MCF 10A (cell line): ENCODE measurements around the gene DLX5. TPM values are rescaled to one million over a fixed set of nuclear protein-coding genes. Genes with fewer than 3 reads are reported as not detected.

Experiments
- BruUV-seq: library from RNA; stranded (reverse); fragments of 400-500 nt; replicated peaks from 2 replicates; lab custom pipeline; 2021; lab: Mats Ljungman, UMichigan
- CTCF ChIA-PET: fragments of 300-600 bp; sonication (Branson Sonifier 250); formaldehyde crosslinking; extraction: SDS; loops from one replicate; lab custom pipeline; 2021; ENCODE audit warnings: antibody characterized with exemption, inconsistent platforms; lab: Yijun Ruan, JAX
- POLR2A ChIA-PET: fragments of 300-600, 350-650 bp; sonication (Branson Sonifier 250); formaldehyde crosslinking; extraction: SDS; loops from one replicate; lab custom pipeline; 2020; ENCODE audit warnings: antibody characterized with exemption, inconsistent platforms; lab: Yijun Ruan, JAX
- DNase-seq: peaks from one replicate; pipeline ENCODE4 v3.0.0-alpha.2; 2018; ENCODE audit not compliant: unreplicated experiment
- H3K27ac Mint-ChIP-seq: one replicate; pipeline ENCODE4 v1.8.0; 2022; ENCODE audit warnings: mild to moderate bottlenecking, low read depth, mixed read lengths; ENCODE audit not compliant: unreplicated experiment
- H3K27me3 Mint-ChIP-seq: one replicate; pipeline ENCODE4 v1.8.0; 2022; ENCODE audit warnings: mixed read lengths; ENCODE audit not compliant: insufficient read depth, unreplicated experiment
- H3K36me3 Mint-ChIP-seq: one replicate; pipeline ENCODE4 v1.8.0; 2022; ENCODE audit warnings: mild to moderate bottlenecking, moderate library complexity, mixed read lengths; ENCODE audit not compliant: insufficient read depth, unreplicated experiment
- H3K4me1 Mint-ChIP-seq: one replicate; pipeline ENCODE4 v1.8.0; 2022; ENCODE audit warnings: mixed read lengths; ENCODE audit not compliant: insufficient read depth, unreplicated experiment
- H3K4me3 Mint-ChIP-seq: one replicate; pipeline ENCODE4 v1.8.0; 2022; ENCODE audit warnings: mild to moderate bottlenecking, moderate library complexity, mixed read lengths; ENCODE audit not compliant: unreplicated experiment
- H3K9me3 Mint-ChIP-seq: one replicate; pipeline ENCODE4 v1.8.0; 2022; ENCODE audit warnings: mixed read lengths; ENCODE audit not compliant: unreplicated experiment
- intact Hi-C: fragments of 100-400 bp; cut with micrococcal nuclease; formaldehyde crosslinking; loops from 2 replicates; pipeline ENCODE4 v1.14.1; 2022
- total RNA-seq: library from RNA; stranded (reverse); gene quantifications from 2 replicates; pipeline ENCODE4 v1.2.3, GENCODE V29; 2022
- TF ChIP-seq, protein P1 (sequence below): fragments of 200-600 bp; IDR thresholded peaks from one replicate; pipeline ENCODE4 v1.8.0; 2022; ENCODE audit warnings: antibody characterized with exemption, mild to moderate bottlenecking; ENCODE audit not compliant: unreplicated experiment

Gene DLX5
- total RNA-seq, 1 experiment from 2014 or later = not detected

DNA sequence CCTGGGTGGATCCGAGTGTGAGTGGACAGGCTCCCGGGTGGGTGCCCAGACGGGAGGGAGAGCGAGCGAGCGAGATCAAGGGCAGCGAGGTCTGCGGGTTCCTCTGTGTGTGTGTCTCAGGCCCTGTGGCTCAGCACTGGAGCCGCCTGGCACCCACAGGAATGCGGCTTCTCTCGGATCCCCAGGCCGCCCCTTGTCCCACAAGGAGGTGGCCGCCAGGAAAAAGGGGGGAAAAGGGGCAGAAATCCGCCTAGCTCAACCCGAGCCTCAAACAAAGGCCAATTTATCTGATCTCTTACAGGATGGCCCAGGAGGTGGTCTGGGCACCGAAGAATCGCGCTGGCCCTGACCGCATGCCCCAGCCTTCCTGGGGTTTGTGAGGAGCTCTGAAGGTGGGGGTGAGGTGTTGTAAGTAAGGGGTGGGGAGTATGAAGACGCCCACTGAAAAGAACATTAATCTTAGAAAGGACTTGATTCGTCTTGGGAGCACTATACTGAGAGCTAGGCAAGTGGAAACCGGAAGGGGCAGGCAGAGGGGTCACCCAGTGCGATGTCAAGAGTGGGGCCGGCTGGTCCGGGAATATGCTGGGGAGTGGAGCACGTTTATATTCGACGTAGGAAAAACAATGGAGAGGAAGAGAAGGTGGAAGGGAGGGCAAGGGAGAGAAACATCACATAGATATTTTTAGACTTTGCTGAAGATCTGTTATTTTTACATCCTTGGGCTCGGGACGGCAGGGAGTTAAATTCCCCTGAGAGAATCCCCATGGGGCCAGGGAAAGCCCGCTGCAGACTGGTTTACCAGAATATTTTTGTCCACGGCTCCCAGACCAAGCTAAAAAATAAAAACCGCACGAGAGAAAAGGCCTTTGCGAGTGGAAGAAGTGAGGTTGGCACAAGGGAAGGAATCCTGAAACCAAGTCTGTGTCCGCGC is 7.2 kb downstream of the DLX5 start:
- no peaks in the 10 kb centered on the region for H3K36me3 Mint-ChIP-seq
- BruUV-seq = no TSS peak
- peaks cover 7% of the 10 kb centered on the region for H3K4me1 Mint-ChIP-seq
- no peak overlapping the region for H3K4me3 Mint-ChIP-seq
- ChIA-PET CTCF (interaction anchor here (0.6 to 1.7 kb wide), 4 partner anchors 12 to 554 kb away, joined by 3 to 4 read pairs (median 3); no protein-coding TSS in a partner anchor), POLR2A (no interaction called here)
- H3K27me3 Mint-ChIP-seq = peaks cover 92% of the 10 kb centered on the region
- no peak for DNase-seq
- TF ChIP-seq, protein P1, sequence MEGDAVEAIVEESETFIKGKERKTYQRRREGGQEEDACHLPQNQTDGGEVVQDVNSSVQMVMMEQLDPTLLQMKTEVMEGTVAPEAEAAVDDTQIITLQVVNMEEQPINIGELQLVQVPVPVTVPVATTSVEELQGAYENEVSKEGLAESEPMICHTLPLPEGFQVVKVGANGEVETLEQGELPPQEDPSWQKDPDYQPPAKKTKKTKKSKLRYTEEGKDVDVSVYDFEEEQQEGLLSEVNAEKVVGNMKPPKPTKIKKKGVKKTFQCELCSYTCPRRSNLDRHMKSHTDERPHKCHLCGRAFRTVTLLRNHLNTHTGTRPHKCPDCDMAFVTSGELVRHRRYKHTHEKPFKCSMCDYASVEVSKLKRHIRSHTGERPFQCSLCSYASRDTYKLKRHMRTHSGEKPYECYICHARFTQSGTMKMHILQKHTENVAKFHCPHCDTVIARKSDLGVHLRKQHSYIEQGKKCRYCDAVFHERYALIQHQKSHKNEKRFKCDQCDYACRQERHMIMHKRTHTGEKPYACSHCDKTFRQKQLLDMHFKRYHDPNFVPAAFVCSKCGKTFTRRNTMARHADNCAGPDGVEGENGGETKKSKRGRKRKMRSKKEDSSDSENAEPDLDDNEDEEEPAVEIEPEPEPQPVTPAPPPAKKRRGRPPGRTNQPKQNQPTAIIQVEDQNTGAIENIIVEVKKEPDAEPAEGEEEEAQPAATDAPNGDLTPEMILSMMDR = no peak
- intact Hi-C loops = no loop called here
- H3K9me3 Mint-ChIP-seq = no peaks in the 10 kb centered on the region
- no peak overlapping the region for H3K27ac Mint-ChIP-seq

DNA sequence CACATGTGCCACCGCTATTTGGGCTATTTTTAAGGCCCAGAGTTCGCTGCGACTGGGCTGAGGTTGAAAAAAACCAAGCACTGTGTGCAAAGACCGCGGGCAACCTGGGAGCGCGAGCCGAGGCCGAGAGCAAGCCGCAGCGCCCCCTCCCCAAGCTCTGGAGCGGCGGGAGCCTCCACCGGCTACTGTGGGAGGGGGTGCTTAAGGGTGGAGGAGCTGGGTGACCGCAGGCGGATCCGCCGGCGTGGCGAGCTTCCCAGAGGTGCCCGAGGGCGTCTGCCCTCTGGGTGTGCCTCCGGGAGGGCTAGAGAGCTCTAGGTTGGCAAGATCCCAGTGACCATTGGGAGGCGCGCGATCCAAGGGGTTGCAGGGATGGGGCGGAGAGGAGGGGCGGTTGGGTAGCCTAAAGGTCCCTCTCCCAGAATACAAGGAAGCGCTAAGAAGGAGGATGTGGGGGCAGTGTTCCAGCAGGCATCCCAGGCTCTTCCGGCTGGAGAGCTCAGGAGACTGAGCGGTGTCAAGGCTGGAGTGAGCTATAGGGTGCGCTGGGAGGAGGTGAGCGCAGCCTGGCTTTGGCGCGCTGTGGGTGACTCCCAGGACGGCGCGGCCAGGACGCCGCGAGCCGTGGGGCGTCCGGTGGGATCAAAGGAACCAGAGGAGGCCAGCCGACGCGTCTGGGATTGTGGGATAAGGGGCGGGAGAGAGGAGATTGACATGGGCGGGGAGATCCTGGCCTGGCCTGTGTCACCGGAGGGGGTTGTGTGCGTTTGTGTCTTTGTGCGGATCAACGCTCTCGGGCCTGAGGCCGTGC is 8.0 kb downstream of the DLX5 start:
- TF ChIP-seq, protein P1 = no peak
- Mint-ChIP-seq H3K4me3 (no peak overlapping the region), H3K27ac (no peak overlapping the region), H3K36me3 (no peaks in the 10 kb centered on the region), H3K27me3 (peaks cover 95% of the 10 kb centered on the region), H3K4me1 (peaks cover 7% of the 10 kb centered on the region), H3K9me3 (no peaks in the 10 kb centered on the region)
- intact Hi-C loops = no loop called here
- POLR2A ChIA-PET = no interaction called here
- BruUV-seq = no TSS peak
- no peak for DNase-seq
- CTCF ChIA-PET = interaction anchor here (0.6 to 1.7 kb wide), 3 partner anchors 309 to 553 kb away, joined by 3 read pairs; no protein-coding TSS in a partner anchor

DNA sequence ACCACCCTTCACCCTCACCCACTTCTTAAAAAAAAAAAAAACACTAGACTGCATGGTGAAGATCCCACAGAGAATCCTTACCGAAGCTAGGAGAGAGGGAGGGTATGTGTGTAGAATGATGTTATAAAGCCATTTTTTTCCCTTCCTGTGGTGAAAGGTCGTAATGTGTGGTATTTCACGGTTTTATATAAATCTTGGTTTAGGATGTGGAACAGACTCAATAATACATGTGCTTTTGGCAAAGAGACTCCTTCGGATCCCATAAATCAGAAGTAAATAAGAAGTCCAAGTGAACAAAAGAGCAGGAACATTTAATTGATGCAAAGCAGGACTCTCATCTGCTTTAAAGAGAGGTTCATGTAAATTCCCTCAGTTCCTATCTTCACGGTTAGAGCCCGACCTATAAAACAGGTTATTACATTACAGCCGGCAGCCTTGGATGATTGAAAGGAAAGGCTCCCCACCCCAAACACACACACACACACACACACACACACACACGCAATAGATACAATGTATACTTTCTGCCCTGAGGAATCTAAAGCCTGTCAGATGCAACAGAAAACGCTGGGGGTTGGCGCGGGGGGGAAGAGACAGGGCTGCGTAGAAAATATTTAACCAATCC is 8.8 kb downstream of the DLX5 start:
- ChIA-PET POLR2A (interaction anchor here (0.6 kb wide), 1 partner anchor 11 kb away, joined by 3 read pairs; the partner anchor contains the start of gene DLX6), CTCF (interaction anchor here (1.0 to 1.7 kb wide), 2 partner anchors 12 to 308 kb away, joined by 3 to 7 read pairs; no protein-coding TSS in a partner anchor)
- BruUV-seq = no TSS peak
- DNase-seq = no peak
- TF ChIP-seq, protein P1 = no peak
- intact Hi-C loops = no loop called here
- Mint-ChIP-seq H3K9me3 (no peaks in the 10 kb centered on the region), H3K27ac (no peak overlapping the region), H3K36me3 (no peaks in the 10 kb centered on the region), H3K4me1 (peaks cover 7% of the 10 kb centered on the region), H3K4me3 (no peak overlapping the region), H3K27me3 (peaks cover 100% of the 10 kb centered on the region)
